WTC11 (cell line): ENCODE data around the gene NAA80. TPM values are rescaled to one million over a fixed set of nuclear protein-coding genes. Genes with fewer than 3 reads are reported as not detected.

Experiments used
- ATAC-seq: fragments of 200-7000 bp; cut with Tn5 transposase; 2 replicates; pipeline ENCODE4 v1.10.0; 2021; ENCODE audit warnings: mild to moderate bottlenecking, moderate library complexity
- CTCF ChIA-PET: fragments of 300-600 bp; sonication (Branson Sonifier 250); formaldehyde crosslinking; loops from one replicate; lab custom pipeline; 2021; ENCODE audit warnings: antibody characterized with exemption; lab: Charles Lee
- POLR2A ChIA-PET: fragments of 350-600 bp; sonication (Branson Sonifier 250); formaldehyde crosslinking; loops from one replicate; lab custom pipeline; 2021; ENCODE audit warnings: antibody characterized with exemption; lab: Charles Lee
- DNase-seq: peaks from one replicate; pipeline ENCODE4 v3.0.0; 2021; ENCODE audit warnings: low spot score
- H3K27ac Mint-ChIP-seq: 2 replicates; pipeline ENCODE4 v1.8.0; 2021; ENCODE audit warnings: mixed read lengths
- H3K27me3 Mint-ChIP-seq: 2 replicates; pipeline ENCODE4 v1.8.0; 2021; ENCODE audit warnings: low read depth, mild to moderate bottlenecking, moderate library complexity, mixed read lengths
- H3K36me3 Mint-ChIP-seq: 2 replicates; pipeline ENCODE4 v1.8.0; 2021; ENCODE audit warnings: mixed read lengths
- H3K4me1 Mint-ChIP-seq: 2 replicates; pipeline ENCODE4 v1.8.0; 2022; ENCODE audit warnings: mixed read lengths
- H3K4me3 Mint-ChIP-seq: 2 replicates; pipeline ENCODE4 v1.8.0; 2021; ENCODE audit warnings: mild to moderate bottlenecking, moderate library complexity, mixed read lengths
- H3K9me3 Mint-ChIP-seq: 2 replicates; pipeline ENCODE4 v1.8.0; 2021; ENCODE audit warnings: mixed read lengths
- CREB1 ChIP-seq: sonication (generic); formaldehyde crosslinking; IDR thresholded peaks from 2 replicates; pipeline ENCODE4 v1.8.0; 2023; ENCODE audit warnings: mild to moderate bottlenecking, missing genetic modification reagents
- ESRRA ChIP-seq: sonication (generic); formaldehyde crosslinking; IDR thresholded peaks from 2 replicates; pipeline ENCODE4 v1.8.1; 2022; ENCODE audit warnings: mild to moderate bottlenecking, missing genetic modification reagents, borderline replicate concordance
- FOXJ3 ChIP-seq: sonication (generic); formaldehyde crosslinking; IDR thresholded peaks from 2 replicates; pipeline ENCODE4 v1.9.0; 2021; ENCODE audit warnings: missing genetic modification reagents, mild to moderate bottlenecking, borderline replicate concordance
- FOXP1 ChIP-seq: sonication (generic); formaldehyde crosslinking; IDR thresholded peaks from 2 replicates; pipeline ENCODE4 v1.8.0; 2022; ENCODE audit warnings: missing genetic modification reagents, mild to moderate bottlenecking, moderate library complexity, borderline replicate concordance
- IRF2 ChIP-seq: sonication (generic); formaldehyde crosslinking; IDR thresholded peaks from 2 replicates; pipeline ENCODE4 v1.8.0; 2022; ENCODE audit warnings: low read depth, missing genetic modification reagents, borderline replicate concordance
- JUN ChIP-seq: sonication (generic); formaldehyde crosslinking; IDR thresholded peaks from 2 replicates; pipeline ENCODE4 v1.8.0; 2023; ENCODE audit warnings: mild to moderate bottlenecking, missing genetic modification reagents
- KAT7 ChIP-seq: sonication (generic); formaldehyde crosslinking; IDR thresholded peaks from 2 replicates; pipeline ENCODE4 v1.8.1; 2023; ENCODE audit warnings: missing genetic modification reagents, mild to moderate bottlenecking, borderline replicate concordance
- NFATC4 ChIP-seq: fragments of 250-450 bp; sonication (Bioruptor Pico); IDR thresholded peaks from 2 replicates; pipeline ENCODE4 v1.9.0; 2021; ENCODE audit warnings: mild to moderate bottlenecking
- NFE2L1 ChIP-seq: sonication (generic); formaldehyde crosslinking; IDR thresholded peaks from 2 replicates; pipeline ENCODE4 v1.8.1; 2023; ENCODE audit warnings: missing genetic modification reagents
- PRRX2 ChIP-seq: fragments of 250-450 bp; sonication (Bioruptor Pico); IDR thresholded peaks from 2 replicates; pipeline ENCODE4 v1.8.0; 2021; ENCODE audit warnings: mild to moderate bottlenecking
- SMAD3 ChIP-seq: sonication (generic); formaldehyde crosslinking; IDR thresholded peaks from 2 replicates; pipeline ENCODE4 v1.8.0; 2022; ENCODE audit warnings: missing genetic modification reagents, mild to moderate bottlenecking, borderline replicate concordance
- SMAD4 ChIP-seq: sonication (generic); formaldehyde crosslinking; IDR thresholded peaks from 2 replicates; pipeline ENCODE4 v1.8.0; 2022; ENCODE audit warnings: mild to moderate bottlenecking, missing genetic modification reagents
- SOX15 ChIP-seq: fragments of 250-450 bp; sonication (Bioruptor Pico); IDR thresholded peaks from 2 replicates; pipeline ENCODE4 v1.9.0; 2021; ENCODE audit warnings: mild to moderate bottlenecking
- SP1 ChIP-seq: sonication (generic); formaldehyde crosslinking; conservative IDR thresholded peaks from 2 replicates; pipeline ENCODE4 v1.8.1; 2022; ENCODE audit warnings: missing genetic modification reagents
- TCF7 ChIP-seq: sonication (generic); formaldehyde crosslinking; IDR thresholded peaks from 2 replicates; pipeline ENCODE4 v1.8.0; 2022; ENCODE audit warnings: mild to moderate bottlenecking, low read depth, missing genetic modification reagents, moderate library complexity
- TP53 ChIP-seq: sonication (generic); formaldehyde crosslinking; IDR thresholded peaks from 2 replicates; pipeline ENCODE4 v1.8.1; 2023; ENCODE audit warnings: mild to moderate bottlenecking, missing genetic modification reagents
- ZBTB21 ChIP-seq: sonication (generic); formaldehyde crosslinking; IDR thresholded peaks from 2 replicates; pipeline ENCODE4 v1.8.1; 2023; ENCODE audit warnings: mild to moderate bottlenecking, missing genetic modification reagents, borderline replicate concordance
- ZNF121 ChIP-seq: sonication (generic); formaldehyde crosslinking; IDR thresholded peaks from 2 replicates; pipeline ENCODE4 v1.8.0; 2023; ENCODE audit warnings: missing genetic modification reagents
- ZNF219 ChIP-seq: sonication (generic); formaldehyde crosslinking; IDR thresholded peaks from 2 replicates; pipeline ENCODE4 v1.8.0; 2023; ENCODE audit warnings: missing genetic modification reagents, mild to moderate bottlenecking, borderline replicate concordance
- ZNF317 ChIP-seq: sonication (generic); formaldehyde crosslinking; IDR thresholded peaks from 2 replicates; pipeline ENCODE4 v1.8.1; 2023; ENCODE audit warnings: low read depth, mild to moderate bottlenecking, moderate library complexity, missing genetic modification reagents, borderline replicate concordance
- total RNA-seq: library from RNA; stranded (reverse); gene quantifications from 3 replicates; pipeline ENCODE4 v1.2.3, GENCODE V29; 2021
- TF ChIP-seq, protein P1 (sequence below): fragments of 250-450 bp; sonication (Bioruptor Pico); IDR thresholded peaks from 2 replicates; pipeline ENCODE4 v1.9.0; 2021; ENCODE audit warnings: mild to moderate bottlenecking, borderline replicate concordance
- TF ChIP-seq, protein P2 (sequence below): fragments of 250-450 bp; sonication (Bioruptor Pico); IDR thresholded peaks from 2 replicates; pipeline ENCODE4 v2.1.2; 2022; ENCODE audit warnings: mild to moderate bottlenecking, moderate library complexity
- TF ChIP-seq, protein P3 (sequence below): sonication (generic); formaldehyde crosslinking; IDR thresholded peaks from 2 replicates; pipeline ENCODE4 v1.8.0; 2022; ENCODE audit warnings: mild to moderate bottlenecking, missing genetic modification reagents
- TF ChIP-seq, protein P4 (sequence below): sonication (generic); formaldehyde crosslinking; IDR thresholded peaks from 2 replicates; pipeline ENCODE4 v1.8.1; 2023; ENCODE audit warnings: mild to moderate bottlenecking, missing genetic modification reagents
- TF ChIP-seq, protein P5 (sequence below): sonication (generic); formaldehyde crosslinking; conservative IDR thresholded peaks from 2 replicates; pipeline ENCODE4 v1.8.1; 2023; ENCODE audit warnings: mild to moderate bottlenecking, low read depth, missing genetic modification reagents, moderate library complexity

NAA80 gene
- total RNA-seq, 1 experiment from 2014 or later, result 17.3 TPM

DNA sequence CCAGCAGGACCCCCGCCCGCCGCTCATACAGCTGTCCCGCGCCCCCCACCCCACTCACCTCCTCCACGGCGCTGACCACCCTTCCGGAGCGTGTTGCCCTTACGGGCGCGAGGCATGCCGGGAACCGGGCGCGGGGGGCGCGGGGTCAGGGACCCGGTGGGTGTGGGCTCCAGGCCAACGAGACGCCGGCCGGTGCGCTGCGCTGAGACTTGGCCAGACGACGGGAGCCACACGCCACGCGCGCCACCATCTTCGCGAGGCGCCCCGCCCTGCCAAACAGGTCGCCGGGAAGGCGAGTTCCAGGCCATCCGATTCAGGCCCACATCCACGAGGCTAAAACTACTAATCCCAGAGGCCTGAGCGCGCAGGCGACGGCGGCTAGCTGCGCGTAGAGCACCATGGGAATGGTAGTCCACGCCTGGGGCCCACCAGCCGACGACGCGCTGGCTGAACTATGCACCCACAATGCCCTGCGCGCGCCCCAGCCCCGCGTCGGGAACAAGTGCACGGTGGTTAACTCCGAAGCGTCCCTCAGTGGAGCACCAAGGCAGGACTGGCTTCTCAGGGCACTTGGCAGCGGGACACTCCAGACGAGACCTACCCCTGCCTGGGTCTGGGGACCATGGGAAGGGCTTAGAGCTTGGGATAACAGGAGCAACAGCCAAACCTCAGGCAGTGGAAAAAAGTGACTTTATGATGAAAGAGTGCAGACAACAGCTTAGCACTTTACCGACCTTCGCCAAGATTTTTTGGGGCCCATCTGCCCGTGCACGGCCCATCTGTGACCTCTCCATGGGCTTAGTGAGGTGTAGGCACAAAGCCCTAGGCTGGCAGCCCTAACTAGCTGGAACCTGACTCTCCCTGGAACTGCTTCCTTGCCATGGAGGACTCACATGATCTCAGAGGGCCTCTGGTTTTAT, 6.8 kb downstream of the NAA80 start, which contains the start of gene IFRD2:
IFRD2 (minus strand) TSS at position 271 of the 920 bp plus-strand sequence; CDS start at position 116, 155 bp downstream.
- peaks cover 12% of the 10 kb centered on the region for H3K4me1 Mint-ChIP-seq
- peak within 1 kb of the TSS; percentile 76 for H3K4me3 Mint-ChIP-seq
- H3K9me3 Mint-ChIP-seq, result no peaks in the 10 kb centered on the region
- DNase-seq (peak; percentile 97), ATAC-seq (peak; percentile 96)
- H3K27ac Mint-ChIP-seq, result peak within 1 kb of the TSS; percentile 96
- H3K27me3 Mint-ChIP-seq, result no peaks in the 10 kb centered on the region; the same call in 1 of the 2 replicates
- ChIA-PET POLR2A (interaction anchor here (1.0 to 1.5 kb wide), 5 partner anchors 13 to 53 kb away, joined by 3 to 5 read pairs (median 3); partner anchors contain the start of gene LSMEM2), CTCF (interaction anchor here (0.7 to 2.2 kb wide), 12 partner anchors 18 to 100 kb away, joined by 3 to 12 read pairs (median 4); partner anchors contain the start of genes GNAI2, HYAL2 and RASSF1)
- peaks cover 19% of the 10 kb centered on the region for H3K36me3 Mint-ChIP-seq
- TF ChIP-seq ZNF219 (CRISPR knock-in tag), result 0 out of 2 replicates have a peak, but pooled peaks have one; percentile 9
- TF ChIP-seq, protein P1, sequence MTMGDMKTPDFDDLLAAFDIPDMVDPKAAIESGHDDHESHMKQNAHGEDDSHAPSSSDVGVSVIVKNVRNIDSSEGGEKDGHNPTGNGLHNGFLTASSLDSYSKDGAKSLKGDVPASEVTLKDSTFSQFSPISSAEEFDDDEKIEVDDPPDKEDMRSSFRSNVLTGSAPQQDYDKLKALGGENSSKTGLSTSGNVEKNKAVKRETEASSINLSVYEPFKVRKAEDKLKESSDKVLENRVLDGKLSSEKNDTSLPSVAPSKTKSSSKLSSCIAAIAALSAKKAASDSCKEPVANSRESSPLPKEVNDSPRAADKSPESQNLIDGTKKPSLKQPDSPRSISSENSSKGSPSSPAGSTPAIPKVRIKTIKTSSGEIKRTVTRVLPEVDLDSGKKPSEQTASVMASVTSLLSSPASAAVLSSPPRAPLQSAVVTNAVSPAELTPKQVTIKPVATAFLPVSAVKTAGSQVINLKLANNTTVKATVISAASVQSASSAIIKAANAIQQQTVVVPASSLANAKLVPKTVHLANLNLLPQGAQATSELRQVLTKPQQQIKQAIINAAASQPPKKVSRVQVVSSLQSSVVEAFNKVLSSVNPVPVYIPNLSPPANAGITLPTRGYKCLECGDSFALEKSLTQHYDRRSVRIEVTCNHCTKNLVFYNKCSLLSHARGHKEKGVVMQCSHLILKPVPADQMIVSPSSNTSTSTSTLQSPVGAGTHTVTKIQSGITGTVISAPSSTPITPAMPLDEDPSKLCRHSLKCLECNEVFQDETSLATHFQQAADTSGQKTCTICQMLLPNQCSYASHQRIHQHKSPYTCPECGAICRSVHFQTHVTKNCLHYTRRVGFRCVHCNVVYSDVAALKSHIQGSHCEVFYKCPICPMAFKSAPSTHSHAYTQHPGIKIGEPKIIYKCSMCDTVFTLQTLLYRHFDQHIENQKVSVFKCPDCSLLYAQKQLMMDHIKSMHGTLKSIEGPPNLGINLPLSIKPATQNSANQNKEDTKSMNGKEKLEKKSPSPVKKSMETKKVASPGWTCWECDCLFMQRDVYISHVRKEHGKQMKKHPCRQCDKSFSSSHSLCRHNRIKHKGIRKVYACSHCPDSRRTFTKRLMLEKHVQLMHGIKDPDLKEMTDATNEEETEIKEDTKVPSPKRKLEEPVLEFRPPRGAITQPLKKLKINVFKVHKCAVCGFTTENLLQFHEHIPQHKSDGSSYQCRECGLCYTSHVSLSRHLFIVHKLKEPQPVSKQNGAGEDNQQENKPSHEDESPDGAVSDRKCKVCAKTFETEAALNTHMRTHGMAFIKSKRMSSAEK (CRISPR knock-in tag), result no peak
- peak; percentile 99 for TF ChIP-seq SP1
- TF ChIP-seq, protein P2, sequence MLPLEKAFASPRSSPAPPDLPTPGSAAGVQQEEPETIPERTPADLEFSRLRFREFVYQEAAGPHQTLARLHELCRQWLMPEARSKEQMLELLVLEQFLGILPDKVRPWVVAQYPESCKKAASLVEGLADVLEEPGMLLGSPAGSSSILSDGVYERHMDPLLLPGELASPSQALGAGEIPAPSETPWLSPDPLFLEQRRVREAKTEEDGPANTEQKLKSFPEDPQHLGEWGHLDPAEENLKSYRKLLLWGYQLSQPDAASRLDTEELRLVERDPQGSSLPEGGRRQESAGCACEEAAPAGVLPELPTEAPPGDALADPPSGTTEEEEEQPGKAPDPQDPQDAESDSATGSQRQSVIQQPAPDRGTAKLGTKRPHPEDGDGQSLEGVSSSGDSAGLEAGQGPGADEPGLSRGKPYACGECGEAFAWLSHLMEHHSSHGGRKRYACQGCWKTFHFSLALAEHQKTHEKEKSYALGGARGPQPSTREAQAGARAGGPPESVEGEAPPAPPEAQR, result 0 out of 2 replicates have a peak, but pooled peaks have one; percentile 75
- TF ChIP-seq, protein P3, sequence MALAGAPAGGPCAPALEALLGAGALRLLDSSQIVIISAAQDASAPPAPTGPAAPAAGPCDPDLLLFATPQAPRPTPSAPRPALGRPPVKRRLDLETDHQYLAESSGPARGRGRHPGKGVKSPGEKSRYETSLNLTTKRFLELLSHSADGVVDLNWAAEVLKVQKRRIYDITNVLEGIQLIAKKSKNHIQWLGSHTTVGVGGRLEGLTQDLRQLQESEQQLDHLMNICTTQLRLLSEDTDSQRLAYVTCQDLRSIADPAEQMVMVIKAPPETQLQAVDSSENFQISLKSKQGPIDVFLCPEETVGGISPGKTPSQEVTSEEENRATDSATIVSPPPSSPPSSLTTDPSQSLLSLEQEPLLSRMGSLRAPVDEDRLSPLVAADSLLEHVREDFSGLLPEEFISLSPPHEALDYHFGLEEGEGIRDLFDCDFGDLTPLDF (CRISPR knock-in tag), result no peak
- TF ChIP-seq PRRX2 (CRISPR knock-in tag), result no peak
- no peak for TF ChIP-seq JUN (CRISPR knock-in tag)
- no peak for TF ChIP-seq TP53
- TF ChIP-seq ESRRA (CRISPR knock-in tag), result no peak
- no peak for TF ChIP-seq SOX15 (CRISPR knock-in tag)
- 0 out of 2 replicates have a peak, but pooled peaks have one; percentile 73 for TF ChIP-seq SMAD3 (CRISPR knock-in tag)
- no peak for TF ChIP-seq KAT7 (CRISPR knock-in tag)
- no peak for TF ChIP-seq IRF2 (CRISPR knock-in tag)
- TF ChIP-seq, protein P4, sequence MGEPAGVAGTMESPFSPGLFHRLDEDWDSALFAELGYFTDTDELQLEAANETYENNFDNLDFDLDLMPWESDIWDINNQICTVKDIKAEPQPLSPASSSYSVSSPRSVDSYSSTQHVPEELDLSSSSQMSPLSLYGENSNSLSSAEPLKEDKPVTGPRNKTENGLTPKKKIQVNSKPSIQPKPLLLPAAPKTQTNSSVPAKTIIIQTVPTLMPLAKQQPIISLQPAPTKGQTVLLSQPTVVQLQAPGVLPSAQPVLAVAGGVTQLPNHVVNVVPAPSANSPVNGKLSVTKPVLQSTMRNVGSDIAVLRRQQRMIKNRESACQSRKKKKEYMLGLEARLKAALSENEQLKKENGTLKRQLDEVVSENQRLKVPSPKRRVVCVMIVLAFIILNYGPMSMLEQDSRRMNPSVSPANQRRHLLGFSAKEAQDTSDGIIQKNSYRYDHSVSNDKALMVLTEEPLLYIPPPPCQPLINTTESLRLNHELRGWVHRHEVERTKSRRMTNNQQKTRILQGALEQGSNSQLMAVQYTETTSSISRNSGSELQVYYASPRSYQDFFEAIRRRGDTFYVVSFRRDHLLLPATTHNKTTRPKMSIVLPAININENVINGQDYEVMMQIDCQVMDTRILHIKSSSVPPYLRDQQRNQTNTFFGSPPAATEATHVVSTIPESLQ (CRISPR knock-in tag), result no peak
- TF ChIP-seq, protein P5, sequence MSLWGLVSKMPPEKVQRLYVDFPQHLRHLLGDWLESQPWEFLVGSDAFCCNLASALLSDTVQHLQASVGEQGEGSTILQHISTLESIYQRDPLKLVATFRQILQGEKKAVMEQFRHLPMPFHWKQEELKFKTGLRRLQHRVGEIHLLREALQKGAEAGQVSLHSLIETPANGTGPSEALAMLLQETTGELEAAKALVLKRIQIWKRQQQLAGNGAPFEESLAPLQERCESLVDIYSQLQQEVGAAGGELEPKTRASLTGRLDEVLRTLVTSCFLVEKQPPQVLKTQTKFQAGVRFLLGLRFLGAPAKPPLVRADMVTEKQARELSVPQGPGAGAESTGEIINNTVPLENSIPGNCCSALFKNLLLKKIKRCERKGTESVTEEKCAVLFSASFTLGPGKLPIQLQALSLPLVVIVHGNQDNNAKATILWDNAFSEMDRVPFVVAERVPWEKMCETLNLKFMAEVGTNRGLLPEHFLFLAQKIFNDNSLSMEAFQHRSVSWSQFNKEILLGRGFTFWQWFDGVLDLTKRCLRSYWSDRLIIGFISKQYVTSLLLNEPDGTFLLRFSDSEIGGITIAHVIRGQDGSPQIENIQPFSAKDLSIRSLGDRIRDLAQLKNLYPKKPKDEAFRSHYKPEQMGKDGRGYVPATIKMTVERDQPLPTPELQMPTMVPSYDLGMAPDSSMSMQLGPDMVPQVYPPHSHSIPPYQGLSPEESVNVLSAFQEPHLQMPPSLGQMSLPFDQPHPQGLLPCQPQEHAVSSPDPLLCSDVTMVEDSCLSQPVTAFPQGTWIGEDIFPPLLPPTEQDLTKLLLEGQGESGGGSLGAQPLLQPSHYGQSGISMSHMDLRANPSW (CRISPR knock-in tag), result no peak
- peak; percentile 75; the same call in 1 of the 2 replicates for TF ChIP-seq FOXP1
- TF ChIP-seq CREB1, result no peak
- no peak for TF ChIP-seq ZNF317 (CRISPR knock-in tag)
- peak; percentile 79; the same call in 1 of the 2 replicates for TF ChIP-seq NFE2L1 (CRISPR knock-in tag)
- no peak for TF ChIP-seq ZBTB21 (CRISPR knock-in tag)
- no peak for TF ChIP-seq ZNF121 (CRISPR knock-in tag)
- no peak for TF ChIP-seq TCF7 (CRISPR knock-in tag)
- TF ChIP-seq NFATC4, result no peak
- TF ChIP-seq SMAD4 (CRISPR knock-in tag), result no peak
- no peak for TF ChIP-seq FOXJ3
